Measurements from ENCODE around the gene IFIT2. TPM values are rescaled to one million over a fixed set of nuclear protein-coding genes. Genes with fewer than 3 reads are reported as not detected.

IFIT2 gene
- total and polyA plus RNA-seq, 7 experiments from 2014 or later: 4.4 to 16.4 (median 8.4) TPM

DNA sequence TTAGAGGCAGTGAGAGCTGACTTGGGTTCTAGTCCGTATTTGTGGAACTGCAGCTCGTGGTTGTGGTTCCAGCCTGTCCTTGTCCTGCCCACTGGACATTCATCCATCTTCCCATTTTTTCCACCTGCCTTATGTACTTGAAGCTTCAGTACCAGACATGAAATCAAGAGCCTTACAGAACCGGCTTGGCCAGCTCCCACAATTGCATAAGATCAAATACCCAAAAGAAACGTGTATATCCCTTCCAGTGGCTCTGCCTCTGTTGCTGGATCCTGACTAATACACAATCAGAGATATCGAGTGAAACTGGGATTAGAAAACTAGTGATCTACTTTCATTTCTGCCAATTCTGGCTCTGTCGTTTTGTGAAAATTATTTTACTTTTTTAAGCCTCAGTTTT lies 26.5 kb upstream of the IFIT2 start:
- Histone ChIP-seq H3K9me3 (ENCODE audit: control insufficient read depth in 2 of 3, low read length in 3 of 3) (no peaks in the 10 kb centered on the region), H3K4me3 (ENCODE audit: low read length) (no peak overlapping the region), H3K4me1 (ENCODE audit: control insufficient read depth in 2 of 2, insufficient read depth in 2 of 2, low read length in 2 of 2) (no peaks in the 10 kb centered on the region), H3K36me3 (ENCODE audit: control insufficient read depth in 2 of 3, insufficient read depth in 3 of 3, low read length in 3 of 3) (no peaks in the 10 kb centered on the region), H3K27ac (ENCODE audit: low read depth, low read length) (no peak overlapping the region), H3K27me3 (ENCODE audit: control insufficient read depth in 2 of 2, insufficient read depth in 2 of 2, low read length in 2 of 2) (no peaks in the 10 kb centered on the region)
- DNase-seq (no peak), ATAC-seq (no peak)
- Mint-ChIP-seq H3K4me3 (no peak overlapping the region), H3K9me3 (peaks cover 0 to 2% (median 0%) of the 10 kb centered on the region in 11 donors), H3K27ac (no peak overlapping the region), H3K4me1 (peaks cover 0 to 4% (median 0%) of the 10 kb centered on the region in 7 donors), H3K36me3 (no peaks in the 10 kb centered on the region), H3K27me3 (peaks cover 0 to 57% (median 0%) of the 10 kb centered on the region in 5 donors)
- ChIA-PET POLR2A (interaction anchor here (1.0 kb wide), 1 partner anchor 139 kb away, joined by 3 read pairs; the partner anchor contains the start of gene IFIT5), CTCF (no interaction called here)
- intact Hi-C loops (cut with micrococcal nuclease): no loop called here

DNA sequence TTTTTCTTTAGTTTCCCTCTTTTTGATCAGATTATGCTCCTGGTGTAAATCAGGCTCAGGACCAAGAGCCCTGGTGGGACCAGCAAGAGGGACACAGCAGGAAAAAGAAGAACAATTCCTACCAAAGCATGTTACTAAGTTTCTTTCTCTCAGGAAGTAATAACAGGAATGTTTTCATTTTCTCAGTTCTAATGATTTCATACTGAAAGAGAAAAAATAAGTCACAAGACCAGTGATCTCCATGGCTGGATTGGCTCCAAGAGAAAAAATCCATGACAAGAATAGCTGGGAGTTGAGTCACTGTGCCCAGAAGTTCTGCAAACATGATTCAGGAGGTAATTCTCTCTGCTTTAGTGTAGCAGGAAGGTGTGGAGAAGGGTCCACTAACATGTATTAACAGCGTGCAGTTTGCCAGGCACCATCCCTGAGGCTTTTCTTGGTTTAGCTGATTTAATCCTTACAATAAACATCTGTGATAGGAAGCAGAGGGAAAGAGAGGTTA lies 23.8 kb upstream of the IFIT2 start:
- ChIA-PET CTCF (no interaction called here), POLR2A (no interaction called here)
- no peaks in the 10 kb centered on the region for H3K9me3 ChIP-seq (ENCODE audit: control insufficient read depth in 2 of 3, low read length in 3 of 3)
- H3K4me1 ChIP-seq (ENCODE audit: control insufficient read depth in 2 of 2, insufficient read depth in 2 of 2, low read length in 2 of 2): no peaks in the 10 kb centered on the region
- H3K36me3 ChIP-seq (ENCODE audit: control insufficient read depth in 2 of 3, insufficient read depth in 3 of 3, low read length in 3 of 3): no peaks in the 10 kb centered on the region
- Mint-ChIP-seq H3K4me1 (peaks cover 0 to 4% (median 0%) of the 10 kb centered on the region in 7 donors), H3K9me3 (no peaks in the 10 kb centered on the region), H3K36me3 (no peaks in the 10 kb centered on the region), H3K27ac (no peak overlapping the region), H3K4me3 (no peak overlapping the region), H3K27me3 (peaks cover 0 to 45% (median 0%) of the 10 kb centered on the region in 5 donors)
- ATAC-seq (no peak), DNase-seq (no peak)
- H3K4me3 ChIP-seq (ENCODE audit: low read length): no peak overlapping the region
- intact Hi-C loops (cut with micrococcal nuclease): no loop called here
- H3K27ac ChIP-seq (ENCODE audit: low read depth, low read length): no peak overlapping the region
- H3K27me3 ChIP-seq (ENCODE audit: control insufficient read depth in 2 of 2, insufficient read depth in 2 of 2, low read length in 2 of 2): no peaks in the 10 kb centered on the region

- Histone ChIP-seq H3K27me3 (ENCODE audit: control insufficient read depth in 2 of 2, insufficient read depth in 2 of 2, low read length in 2 of 2) (no peaks in the 10 kb centered on the region), H3K36me3 (ENCODE audit: control insufficient read depth in 2 of 3, insufficient read depth in 3 of 3, low read length in 3 of 3) (no peaks in the 10 kb centered on the region), H3K4me1 (ENCODE audit: control insufficient read depth in 2 of 2, insufficient read depth in 2 of 2, low read length in 2 of 2) (no peaks in the 10 kb centered on the region), H3K27ac (ENCODE audit: low read depth, low read length) (no peak overlapping the region), H3K4me3 (ENCODE audit: low read length) (no peak overlapping the region), H3K9me3 (ENCODE audit: control insufficient read depth in 2 of 3, low read length in 3 of 3) (no peaks in the 10 kb centered on the region)
- H3K27ac Mint-ChIP-seq: no peak overlapping the region
- ChIA-PET CTCF (no interaction called here), POLR2A (no interaction called here)
- H3K4me3 Mint-ChIP-seq: no peak overlapping the region
- peaks cover 0 to 4% (median 0%) of the 10 kb centered on the region in 7 donors for H3K4me1 Mint-ChIP-seq
- intact Hi-C loops (cut with micrococcal nuclease): no loop called here
- ATAC-seq (no peak), DNase-seq (no peak)
- H3K9me3 Mint-ChIP-seq: no peaks in the 10 kb centered on the region
- H3K36me3 Mint-ChIP-seq: no peaks in the 10 kb centered on the region
- H3K27me3 Mint-ChIP-seq: peaks cover 0 to 43% (median 0%) of the 10 kb centered on the region in 5 donors
These were observed 22.9 kb upstream of the IFIT2 start for GRCh38 chr10:89278900-89279392.

DNA sequence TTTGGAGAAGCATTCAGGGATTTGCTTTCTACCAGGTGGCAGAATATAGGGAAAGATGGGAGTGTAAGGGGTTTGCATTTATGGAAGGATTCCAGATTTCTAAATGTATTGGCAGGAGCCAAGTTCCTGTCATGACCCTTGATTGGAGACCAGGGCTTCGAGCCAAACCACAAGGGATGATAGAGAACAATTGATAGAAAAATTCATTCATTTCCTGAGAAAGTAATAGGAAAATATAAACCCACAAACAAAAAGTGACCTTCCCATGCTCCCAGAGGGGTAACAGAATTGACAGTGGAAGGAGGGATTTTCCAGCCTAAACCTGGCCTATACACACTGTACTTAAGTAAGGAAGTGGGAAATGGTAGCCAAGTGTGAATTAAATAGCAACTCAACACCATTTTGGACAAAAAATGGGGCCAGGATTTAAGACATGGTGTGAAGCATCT lies 22.4 kb upstream of the IFIT2 start:
- Histone ChIP-seq H3K27ac (ENCODE audit: low read depth, low read length) (no peak overlapping the region), H3K4me3 (ENCODE audit: low read length) (no peak overlapping the region), H3K36me3 (ENCODE audit: control insufficient read depth in 2 of 3, insufficient read depth in 3 of 3, low read length in 3 of 3) (no peaks in the 10 kb centered on the region), H3K4me1 (ENCODE audit: control insufficient read depth in 2 of 2, insufficient read depth in 2 of 2, low read length in 2 of 2) (no peaks in the 10 kb centered on the region), H3K27me3 (ENCODE audit: control insufficient read depth in 2 of 2, insufficient read depth in 2 of 2, low read length in 2 of 2) (no peaks in the 10 kb centered on the region), H3K9me3 (ENCODE audit: control insufficient read depth in 2 of 3, low read length in 3 of 3) (no peaks in the 10 kb centered on the region)
- no peak overlapping the region for H3K27ac Mint-ChIP-seq
- CTCF ChIA-PET: no interaction called here
- H3K4me3 Mint-ChIP-seq: no peak overlapping the region
- intact Hi-C loops (cut with micrococcal nuclease): no loop called here
- POLR2A ChIA-PET: no interaction called here
- ATAC-seq: no peak
- peaks cover 0 to 45% (median 0%) of the 10 kb centered on the region in 5 donors for H3K27me3 Mint-ChIP-seq
- H3K36me3 Mint-ChIP-seq: no peaks in the 10 kb centered on the region
- DNase-seq: no peak
- H3K9me3 Mint-ChIP-seq: no peaks in the 10 kb centered on the region
- H3K4me1 Mint-ChIP-seq: peaks cover 0 to 4% (median 0%) of the 10 kb centered on the region in 7 donors

DNA sequence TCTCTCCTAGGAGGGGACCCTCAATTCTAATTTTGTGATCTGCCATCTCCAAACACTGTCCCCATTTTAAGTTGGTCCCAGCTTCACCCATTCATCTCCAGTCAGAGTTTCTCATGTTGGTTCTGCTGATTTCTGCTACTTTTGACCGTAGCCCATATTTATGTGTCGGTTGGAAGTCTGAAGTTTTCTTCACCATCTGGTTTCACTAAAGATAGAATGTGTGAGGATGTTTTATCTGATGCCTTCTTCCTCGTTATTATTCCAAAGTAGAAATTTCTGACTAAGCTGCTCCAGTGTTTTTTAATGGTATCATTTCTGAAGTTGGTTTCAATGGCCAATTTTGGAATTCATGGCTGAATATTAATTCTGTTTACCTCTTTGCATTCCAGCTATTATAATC lies 21.3 kb upstream of the IFIT2 start:
- CTCF ChIA-PET: no interaction called here
- Histone ChIP-seq H3K27ac (ENCODE audit: low read depth, low read length) (no peak overlapping the region), H3K4me1 (ENCODE audit: control insufficient read depth in 2 of 2, insufficient read depth in 2 of 2, low read length in 2 of 2) (no peaks in the 10 kb centered on the region), H3K27me3 (ENCODE audit: control insufficient read depth in 2 of 2, insufficient read depth in 2 of 2, low read length in 2 of 2) (no peaks in the 10 kb centered on the region), H3K36me3 (ENCODE audit: control insufficient read depth in 2 of 3, insufficient read depth in 3 of 3, low read length in 3 of 3) (no peaks in the 10 kb centered on the region), H3K9me3 (ENCODE audit: control insufficient read depth in 2 of 3, low read length in 3 of 3) (no peaks in the 10 kb centered on the region), H3K4me3 (ENCODE audit: low read length) (no peak overlapping the region)
- no peak for DNase-seq
- H3K4me3 Mint-ChIP-seq: no peak overlapping the region
- H3K4me1 Mint-ChIP-seq: peaks cover 0 to 10% (median 0%) of the 10 kb centered on the region in 7 donors
- H3K27ac Mint-ChIP-seq: no peak overlapping the region
- ATAC-seq: no peak
- intact Hi-C loops (cut with micrococcal nuclease): no loop called here
- H3K27me3 Mint-ChIP-seq: peaks cover 0 to 47% (median 0%) of the 10 kb centered on the region in 5 donors
- POLR2A ChIA-PET: no interaction called here
- no peaks in the 10 kb centered on the region for H3K36me3 Mint-ChIP-seq
- no peaks in the 10 kb centered on the region for H3K9me3 Mint-ChIP-seq

- H3K9me3 ChIP-seq (ENCODE audit: control insufficient read depth in 2 of 3, low read length in 3 of 3): no peaks in the 10 kb centered on the region
- H3K27me3 ChIP-seq (ENCODE audit: control insufficient read depth in 2 of 2, insufficient read depth in 2 of 2, low read length in 2 of 2): no peaks in the 10 kb centered on the region
- no peak for DNase-seq
- no peak overlapping the region for H3K27ac Mint-ChIP-seq
- H3K4me1 Mint-ChIP-seq: peaks cover 0 to 10% (median 0%) of the 10 kb centered on the region in 7 donors
- no peaks in the 10 kb centered on the region for H3K36me3 Mint-ChIP-seq
- H3K4me3 ChIP-seq (ENCODE audit: low read length): no peak overlapping the region
- POLR2A ChIA-PET: interaction anchor here (0.6 kb wide), 1 partner anchor 152 kb away, joined by 3 read pairs; no protein-coding TSS in a partner anchor
- H3K4me3 Mint-ChIP-seq: no peak overlapping the region
- H3K27ac ChIP-seq (ENCODE audit: low read depth, low read length): no peak overlapping the region
- H3K27me3 Mint-ChIP-seq: peaks cover 0 to 50% (median 0%) of the 10 kb centered on the region in 5 donors
- no peak for ATAC-seq
- intact Hi-C loops (cut with micrococcal nuclease): no loop called here
- H3K36me3 ChIP-seq (ENCODE audit: control insufficient read depth in 2 of 3, insufficient read depth in 3 of 3, low read length in 3 of 3): no peaks in the 10 kb centered on the region
- CTCF ChIA-PET: interaction anchor here (0.8 kb wide), 1 partner anchor 1397 kb away, joined by 4 read pairs; no protein-coding TSS in a partner anchor
- no peaks in the 10 kb centered on the region for H3K4me1 ChIP-seq (ENCODE audit: control insufficient read depth in 2 of 2, insufficient read depth in 2 of 2, low read length in 2 of 2)
- no peaks in the 10 kb centered on the region for H3K9me3 Mint-ChIP-seq
These were observed 20.0 kb upstream of the IFIT2 start for GRCh38 chr10:89281606-89282395.
